ENCODE data around the gene MEAF6. TPM values are rescaled to one million over a fixed set of nuclear protein-coding genes. Genes with fewer than 3 reads are reported as not detected.
"Not testable (repeated sequence)": the region's sequence is repeated elsewhere in the genome, so short reads cannot be mapped to it uniquely, and the experiment has no call there.

MEAF6 gene
- total RNA-seq, 1 donor from 2014 or later = 34.1 TPM

DNA sequence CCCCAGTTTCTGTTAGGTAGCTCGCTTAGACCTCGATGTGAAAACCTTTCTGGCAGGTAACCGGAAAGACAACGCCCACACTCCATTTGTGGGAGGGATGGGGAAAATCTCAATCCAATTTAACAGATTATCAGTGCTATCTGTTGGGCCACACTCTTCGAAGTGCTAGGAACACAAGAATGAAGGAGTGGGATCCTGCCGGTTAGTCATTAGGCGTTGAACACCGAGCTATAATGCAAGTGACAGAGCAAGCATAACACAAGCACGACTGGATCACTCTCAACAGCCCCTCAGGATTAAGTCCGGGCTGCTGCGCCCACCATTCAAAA is 39.0 kb upstream of the MEAF6 start:
- Histone ChIP-seq H3K4me1 (peaks cover 67% of the 10 kb centered on the region), H3K27me3 (ENCODE audit: low read depth) (no peaks in the 10 kb centered on the region), H3K27ac (replicated peaks) (peak overlapping the region; percentile 92), H3K9me3 (replicated peaks) (no peaks in the 10 kb centered on the region), H3K36me3 (peaks cover 26% of the 10 kb centered on the region), H3K4me3 (peak overlapping the region; percentile 99)
- intact Hi-C loops (cut with micrococcal nuclease) = no loop called here
- no peak for TF ChIP-seq CTCF (IDR thresholded peaks at IDR 0.05; ENCODE audit: borderline replicate concordance)
- no peak for DNase-seq

GRCh38 chr1:37549341-37549740 is 34.8 kb upstream of the MEAF6 start:
- DNase-seq = no peak
- H3K27ac ChIP-seq (replicated peaks) = peak overlapping the region; percentile 10
- TF ChIP-seq CTCF (IDR thresholded peaks at IDR 0.05; ENCODE audit: borderline replicate concordance) = no peak
- no peaks in the 10 kb centered on the region for H3K9me3 ChIP-seq (replicated peaks)
- H3K4me3 ChIP-seq = no peak overlapping the region
- intact Hi-C loops (cut with micrococcal nuclease) = no loop called here
- no peaks in the 10 kb centered on the region for H3K27me3 ChIP-seq (ENCODE audit: low read depth)
- peaks cover 66% of the 10 kb centered on the region for H3K36me3 ChIP-seq
- H3K4me1 ChIP-seq = peaks cover 50% of the 10 kb centered on the region

DNA sequence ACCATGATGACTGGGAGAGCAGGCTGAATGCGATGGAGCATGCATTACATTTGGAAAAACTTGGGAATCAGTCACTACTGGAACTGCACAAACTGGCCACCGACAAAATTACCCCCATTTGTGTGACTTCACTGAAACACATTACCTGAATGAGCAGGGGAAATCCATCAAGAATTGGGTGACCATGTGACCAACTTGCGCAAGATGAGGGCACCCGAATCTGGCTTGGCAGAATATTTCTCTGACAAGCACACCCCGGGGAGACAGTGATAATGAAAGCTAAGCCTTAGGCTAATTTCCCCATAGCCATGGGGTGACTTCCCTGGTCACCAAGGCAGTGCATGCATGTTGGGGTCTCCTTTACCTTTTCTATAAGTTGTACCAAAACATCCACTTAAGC is 30.5 kb upstream of the MEAF6 start:
- Histone ChIP-seq H3K9me3 (replicated peaks) (no peaks in the 10 kb centered on the region), H3K36me3 (peaks cover 88% of the 10 kb centered on the region), H3K4me1 (peaks cover 10% of the 10 kb centered on the region), H3K27ac (replicated peaks) (no peak overlapping the region), H3K4me3 (no peak overlapping the region), H3K27me3 (ENCODE audit: low read depth) (no peaks in the 10 kb centered on the region)
- intact Hi-C loops (cut with micrococcal nuclease) = no loop called here
- no peak for TF ChIP-seq CTCF (IDR thresholded peaks at IDR 0.05; ENCODE audit: borderline replicate concordance)
- DNase-seq = no peak

DNA sequence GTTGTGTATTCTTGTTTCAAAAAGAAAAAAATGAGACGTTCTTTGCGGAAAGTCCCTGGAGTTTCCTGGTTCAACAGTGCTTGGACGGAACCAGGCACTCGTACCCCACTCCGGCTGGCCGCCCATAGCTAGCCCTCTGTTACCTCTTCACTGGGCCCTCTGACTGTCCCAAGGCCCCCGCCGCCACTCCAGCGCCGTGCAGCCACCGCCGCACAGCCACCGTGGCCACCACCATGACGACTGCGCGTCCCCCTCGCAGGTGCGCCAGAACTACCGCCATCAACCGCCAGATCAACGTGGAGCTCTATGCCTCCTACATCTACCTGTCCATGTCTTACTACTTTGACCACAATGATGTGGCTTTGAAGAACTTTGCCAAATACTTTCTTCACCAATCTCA is 30.0 kb upstream of the MEAF6 start:
- TF ChIP-seq CTCF (IDR thresholded peaks at IDR 0.05; ENCODE audit: borderline replicate concordance) = no peak
- DNase-seq = no peak
- Histone ChIP-seq H3K27ac (replicated peaks) (no peak overlapping the region), H3K4me3 (no peak overlapping the region), H3K4me1 (peaks cover 5% of the 10 kb centered on the region), H3K36me3 (peaks cover 90% of the 10 kb centered on the region), H3K9me3 (replicated peaks) (no peaks in the 10 kb centered on the region), H3K27me3 (ENCODE audit: low read depth) (no peaks in the 10 kb centered on the region)
- intact Hi-C loops (cut with micrococcal nuclease) = no loop called here

DNA sequence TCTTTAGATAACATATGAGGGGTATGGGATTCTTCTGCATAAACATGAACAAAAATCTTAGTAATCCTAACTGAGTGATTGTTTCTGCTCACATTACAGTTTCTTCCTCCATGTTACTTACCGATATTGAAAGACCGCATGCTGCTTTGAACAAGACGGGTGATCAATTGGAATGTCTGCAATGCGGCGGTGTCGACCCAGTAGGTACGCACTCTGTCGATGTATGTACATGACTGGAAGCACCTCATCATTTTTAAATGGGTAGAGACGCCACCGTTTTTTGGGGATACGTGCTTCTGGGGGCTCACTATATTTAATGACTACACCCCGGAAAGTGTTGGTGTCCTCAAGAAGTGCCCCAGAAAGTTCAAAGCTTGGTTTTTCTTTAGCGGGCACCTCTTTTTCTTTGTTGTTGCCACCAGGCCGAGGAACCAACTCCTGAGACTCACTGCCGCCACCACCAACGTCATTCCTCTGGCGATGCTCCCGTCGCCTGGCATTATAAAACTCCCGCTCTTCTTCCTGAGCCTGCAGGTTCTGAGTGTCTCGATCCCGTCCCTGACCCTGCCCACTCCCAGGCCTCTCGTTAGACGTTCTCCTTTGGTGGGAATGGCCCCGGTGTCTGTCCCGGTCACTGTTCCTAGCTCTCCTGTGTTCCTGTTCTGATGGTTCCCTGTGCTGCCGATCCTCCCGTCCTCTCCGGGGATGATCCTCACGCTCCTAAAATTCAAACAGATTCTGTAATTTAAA is 25.6 kb upstream of the MEAF6 start:
- TF ChIP-seq CTCF (IDR thresholded peaks at IDR 0.05; ENCODE audit: borderline replicate concordance) = no peak
- Histone ChIP-seq H3K27ac (replicated peaks) (no peak overlapping the region), H3K36me3 (peaks cover 92% of the 10 kb centered on the region), H3K4me3 (no peak overlapping the region), H3K9me3 (replicated peaks) (no peaks in the 10 kb centered on the region), H3K27me3 (ENCODE audit: low read depth) (no peaks in the 10 kb centered on the region), H3K4me1 (no peaks in the 10 kb centered on the region)
- intact Hi-C loops (cut with micrococcal nuclease) = no loop called here
- DNase-seq = no peak

DNA sequence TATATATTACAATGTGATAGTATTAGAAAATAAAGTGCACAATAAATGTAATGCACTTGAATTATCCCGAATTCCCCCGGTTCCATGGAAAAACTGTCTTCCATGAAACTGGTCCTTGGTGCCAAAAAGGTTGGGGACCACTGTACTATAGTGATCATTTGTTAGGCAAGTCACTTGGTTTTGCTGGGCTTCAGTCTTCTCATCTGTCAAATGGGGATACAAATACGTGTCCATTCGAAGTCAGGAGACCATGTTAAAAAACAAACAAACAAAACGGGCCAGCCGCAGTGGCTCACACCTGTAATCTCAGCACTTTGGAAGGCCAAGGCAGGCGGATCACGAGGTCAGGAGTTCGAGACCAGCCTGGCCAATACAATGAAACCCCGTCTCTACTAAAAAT is 24.6 kb upstream of the MEAF6 start:
- H3K36me3 ChIP-seq = peaks cover 81% of the 10 kb centered on the region
- intact Hi-C loops (cut with micrococcal nuclease); DNase-seq: not testable (repeated sequence)

More for the DNA sequence above, 24.6 kb upstream of the MEAF6 start:
- not testable (repeated sequence) for H3K9me3 ChIP-seq (replicated peaks); H3K27ac ChIP-seq (replicated peaks); H3K4me3 ChIP-seq; H3K4me1 ChIP-seq; H3K27me3 ChIP-seq (ENCODE audit: low read depth)
